NCI-H128 (cell line): ENCODE results near the gene RFPL4A.

ENCODE experiments used
- DNase-seq: peaks from one replicate; lab custom pipeline; 2025; ENCODE audit not compliant: unreplicated experiment; lab: John Stamatoyannopoulos, UW

The RFPL4A gene

DNA sequence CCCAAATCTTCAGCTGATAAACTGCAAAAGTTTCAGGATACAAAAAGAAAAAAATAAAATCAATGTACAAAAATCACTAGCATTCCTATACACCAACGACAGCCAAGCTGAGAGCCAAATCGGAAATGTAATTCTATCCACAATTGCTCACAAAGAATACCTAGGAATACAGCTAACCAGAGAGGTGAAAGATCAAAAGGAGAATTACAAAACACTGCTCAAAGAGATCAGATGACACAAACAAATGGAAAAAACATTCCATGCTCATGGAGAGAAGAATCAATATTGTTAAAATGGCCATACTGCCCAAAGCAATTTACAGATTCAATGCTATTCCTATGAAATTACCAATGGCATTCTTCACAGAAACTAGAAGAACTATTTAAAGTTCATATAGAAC is 43.4 kb downstream of the RFPL4A start:
- no peak for DNase-seq

DNA sequence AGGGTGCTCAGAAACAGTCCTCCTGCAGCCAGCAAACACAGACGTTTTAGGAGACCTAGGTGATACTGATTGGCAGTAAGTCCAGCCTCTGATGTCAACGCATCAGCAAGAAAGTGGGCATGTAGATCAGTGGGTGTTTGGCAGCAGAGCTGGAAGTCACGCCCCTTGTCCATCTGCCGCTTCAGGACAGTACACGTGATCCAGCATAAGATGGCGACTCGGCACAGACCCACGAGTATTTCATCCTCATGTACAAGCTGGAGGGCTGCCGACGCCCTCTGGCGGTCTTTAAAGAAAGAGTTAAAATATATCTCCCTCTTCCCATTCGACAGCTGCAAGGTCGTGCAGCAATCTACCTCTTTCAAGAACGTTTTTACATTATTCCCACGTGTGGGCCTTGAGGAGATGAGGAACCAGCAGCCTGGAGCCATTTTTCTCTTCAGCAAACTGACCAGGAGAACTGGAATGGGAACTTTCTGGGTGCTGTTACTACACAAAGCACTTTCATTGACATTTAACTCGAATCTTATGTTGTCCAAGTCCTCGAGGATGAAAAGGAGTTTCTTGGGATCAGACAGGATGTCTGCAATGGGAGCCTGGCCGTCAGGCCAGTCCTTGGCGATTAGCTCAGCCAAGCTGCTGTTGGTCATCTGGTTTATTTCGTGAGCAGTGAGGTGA is 50.6 kb downstream of the RFPL4A start:
- no peak for DNase-seq

DNA sequence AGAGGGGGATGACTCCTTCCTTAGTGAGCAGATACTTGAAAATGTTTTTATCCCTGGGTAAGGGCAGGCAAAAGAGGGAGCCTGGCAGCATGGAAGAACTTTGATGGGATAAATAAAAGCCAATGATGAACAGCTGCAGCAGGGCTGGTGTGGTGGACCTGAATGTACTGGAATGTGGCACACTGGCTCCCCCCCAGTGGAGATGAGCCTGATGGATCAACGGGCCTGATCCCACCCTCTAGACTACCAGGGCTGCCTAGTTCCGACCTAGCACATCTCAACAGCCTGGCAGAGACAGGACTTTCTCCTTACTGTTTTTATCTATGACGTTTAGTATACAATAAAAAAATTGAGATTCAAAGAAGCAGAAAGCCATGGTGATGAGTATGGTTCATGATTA is 52.4 kb downstream of the RFPL4A start:
- no peak for DNase-seq

DNA sequence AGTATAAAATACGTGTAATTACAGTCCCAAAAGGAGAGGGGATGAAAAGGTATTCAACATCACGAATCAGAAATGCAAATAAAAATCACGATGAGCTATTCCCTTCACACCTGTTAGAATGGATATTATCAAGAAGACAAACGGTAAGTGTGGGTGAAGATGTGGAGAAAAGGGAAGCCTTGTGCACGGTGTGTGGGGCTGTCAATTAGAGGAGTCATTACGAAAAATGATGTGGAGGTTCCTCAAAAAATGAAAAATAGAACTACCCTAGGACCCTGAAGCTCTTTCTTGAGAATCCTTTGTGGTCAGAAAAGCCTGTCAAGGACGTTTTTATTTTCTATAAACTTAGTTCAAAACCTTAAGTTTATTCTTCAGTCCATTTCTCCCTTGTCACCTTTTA is 53.6 kb downstream of the RFPL4A start:
- DNase-seq = no peak
